RKO (cell line): ENCODE measurements around the gene KYNU.
"Not testable (repeated sequence)": the region's sequence is repeated elsewhere in the genome, so short reads cannot be mapped to it uniquely, and the experiment has no call there.

Source experiments
- DNase-seq: peaks from one replicate; pipeline ENCODE4 v3.0.0-alpha.2; 2016; ENCODE audit warnings: low spot score

The KYNU gene

GRCh38 chr2:142871396-142871795 lies 6.1 kb upstream of the KYNU start:
- no peak for DNase-seq

GRCh38 chr2:142872882-142873724 lies 4.4 kb upstream of the KYNU start:
- no peak for DNase-seq

- no peak for DNase-seq
Measured at GRCh38 chr2:142873831-142874287, 3.6 kb upstream of the KYNU start.

GRCh38 chr2:142874293-142874814 lies 3.1 kb upstream of the KYNU start:
- no peak for DNase-seq

- no peak for DNase-seq
Measured at GRCh38 chr2:142875010-142875409, 2.5 kb upstream of the KYNU start.

GRCh38 chr2:142875652-142876051 lies 1.8 kb upstream of the KYNU start:
- no peak for DNase-seq

- no peak for DNase-seq
Measured at GRCh38 chr2:142876423-142876822, 1.0 kb upstream of the KYNU start.

- DNase-seq = no peak
Measured at GRCh38 chr2:142878031-142878678, 691 bp downstream of the KYNU start.

- no peak for DNase-seq
Measured at GRCh38 chr2:142879151-142879550, 1.7 kb downstream of the KYNU start.

- DNase-seq = no peak
Measured at GRCh38 chr2:142880279-142880678, 2.8 kb downstream of the KYNU start.

- no peak for DNase-seq
Measured at GRCh38 chr2:142881619-142882018, 4.2 kb downstream of the KYNU start.

GRCh38 chr2:142882500-142882899 lies 5.0 kb downstream of the KYNU start:
- not testable (repeated sequence) for DNase-seq

GRCh38 chr2:142883526-142883925 lies 6.1 kb downstream of the KYNU start:
- no peak for DNase-seq

- no peak for DNase-seq
Measured at GRCh38 chr2:142885543-142885942, 8.1 kb downstream of the KYNU start.

- DNase-seq = no peak
Measured at GRCh38 chr2:142892715-142893114, 15.3 kb downstream of the KYNU start.

GRCh38 chr2:142893241-142893640 lies 15.8 kb downstream of the KYNU start:
- no peak for DNase-seq

GRCh38 chr2:142897807-142898206 lies 20.3 kb downstream of the KYNU start:
- DNase-seq = no peak

- not testable (repeated sequence) for DNase-seq
Measured at GRCh38 chr2:142900327-142900726, 22.9 kb downstream of the KYNU start.

GRCh38 chr2:142901780-142902179 lies 24.3 kb downstream of the KYNU start:
- DNase-seq = no peak

GRCh38 chr2:142903726-142904125 lies 26.3 kb downstream of the KYNU start:
- DNase-seq = not testable (repeated sequence)

- no peak for DNase-seq
Measured at GRCh38 chr2:142907653-142908052, 30.2 kb downstream of the KYNU start.

GRCh38 chr2:142914507-142915313 lies 37.2 kb downstream of the KYNU start:
- no peak for DNase-seq
